GM12801 (cell line): ENCODE data around the gene LBHD1.

ENCODE experiments used
- CTCF ChIP-seq: IDR thresholded peaks from one replicate; pipeline ENCODE4 v1.5.1; 2011; ENCODE audit warnings: control low read depth; ENCODE audit not compliant: insufficient read length; ENCODE audit errors: extremely low read depth

LBHD1 gene

GRCh38 chr11:62687508-62688396 is 15.7 kb upstream of the LBHD1 start:
- no peak for TF ChIP-seq CTCF

GRCh38 chr11:62682518-62682917 is 10.5 kb upstream of the LBHD1 start:
- no peak for TF ChIP-seq CTCF

- TF ChIP-seq CTCF, result no peak
Observed at GRCh38 chr11:62680825-62681240, 8.8 kb upstream of the LBHD1 start.

- TF ChIP-seq CTCF, result no peak
Observed at GRCh38 chr11:62678770-62679696, 7.0 kb upstream of the LBHD1 start, which contains the start of gene UBXN1. Gene UBXN1 (minus strand): TSS chr11:62679073. CDS start chr11:62678923, 150 bp downstream.

GRCh38 chr11:62678433-62678769 is 6.3 kb upstream of the LBHD1 start:
- TF ChIP-seq CTCF, result no peak

- no peak for TF ChIP-seq CTCF
Observed at GRCh38 chr11:62677714-62678113, 5.6 kb upstream of the LBHD1 start.

GRCh38 chr11:62677156-62677555 is 5.1 kb upstream of the LBHD1 start:
- TF ChIP-seq CTCF, result no peak
